Stimulated activated CD4-positive, alpha-beta T cell treated with anti-CD3 and anti-CD28 coated beads, Interleukin-15, amount 100 ng/mL, for 1 hour (primary cell): Measurements from ENCODE around the gene ACOT4.
A peak's percentile ranks its signal among the peaks of the same experiment; 100 is the strongest.
"Not testable (repeated sequence)": the region's sequence is repeated elsewhere in the genome, so short reads cannot be mapped to it uniquely, and the experiment has no call there.

Source experiments
- DNase-seq, 2 donors: peaks; one replicate each; pipeline ENCODE4 v3.0.0-alpha.2; 2020; ENCODE audit warnings: low read depth in 1 of 2, low spot score in 1 of 2

ACOT4 gene, protein sequence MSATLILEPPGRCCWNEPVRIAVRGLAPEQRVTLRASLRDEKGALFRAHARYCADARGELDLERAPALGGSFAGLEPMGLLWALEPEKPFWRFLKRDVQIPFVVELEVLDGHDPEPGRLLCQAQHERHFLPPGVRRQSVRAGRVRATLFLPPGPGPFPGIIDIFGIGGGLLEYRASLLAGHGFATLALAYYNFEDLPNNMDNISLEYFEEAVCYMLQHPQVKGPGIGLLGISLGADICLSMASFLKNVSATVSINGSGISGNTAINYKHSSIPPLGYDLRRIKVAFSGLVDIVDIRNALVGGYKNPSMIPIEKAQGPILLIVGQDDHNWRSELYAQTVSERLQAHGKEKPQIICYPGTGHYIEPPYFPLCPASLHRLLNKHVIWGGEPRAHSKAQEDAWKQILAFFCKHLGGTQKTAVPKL

GRCh38 chr14:73591690-73592449 is at the start of gene ACOT4:
Gene ACOT4 (plus strand): TSS chr14:73591873. CDS start chr14:73591960, 87 bp downstream.
- DNase-seq = peak; percentile 30 to 43

DNA sequence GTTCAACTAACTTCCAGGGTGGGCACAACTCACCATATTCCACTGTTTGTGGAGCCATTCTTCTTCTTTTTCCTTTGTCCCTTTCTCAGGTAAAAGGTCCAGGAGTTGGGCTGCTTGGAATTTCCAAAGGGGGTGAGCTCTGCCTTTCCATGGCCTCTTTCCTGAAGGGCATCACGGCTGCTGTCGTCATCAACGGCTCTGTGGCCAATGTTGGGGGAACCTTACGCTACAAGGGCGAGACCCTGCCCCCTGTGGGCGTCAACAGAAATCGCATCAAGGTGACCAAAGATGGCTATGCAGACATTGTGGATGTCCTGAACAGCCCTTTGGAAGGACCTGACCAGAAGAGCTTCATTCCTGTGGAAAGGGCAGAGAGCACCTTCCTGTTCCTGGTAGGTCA is 48.7 kb upstream of the ACOT4 start:
- DNase-seq = not testable (repeated sequence)

GRCh38 chr14:73545353-73545752 is 46.3 kb upstream of the ACOT4 start:
- not testable (repeated sequence) for DNase-seq

DNA sequence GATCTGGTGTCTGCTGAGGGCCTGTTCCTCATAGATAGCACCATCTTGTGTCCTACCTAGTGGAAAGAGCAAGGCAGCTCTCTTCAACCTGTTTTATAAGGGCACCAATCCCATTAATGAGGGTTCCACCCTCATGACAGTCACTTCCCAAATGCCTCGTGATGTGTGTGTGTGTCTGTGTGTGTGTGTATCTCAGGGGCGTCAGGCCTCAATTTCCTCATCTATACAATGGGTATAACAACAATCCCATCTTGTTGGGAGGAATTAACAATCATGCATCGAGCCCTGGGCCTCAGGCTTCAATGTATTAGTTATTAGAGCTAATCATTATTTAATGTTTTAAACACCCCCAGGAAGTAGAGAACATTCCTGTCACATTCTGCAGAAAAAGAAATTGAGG is 42.6 kb upstream of the ACOT4 start:
- DNase-seq = not testable (repeated sequence)

DNA sequence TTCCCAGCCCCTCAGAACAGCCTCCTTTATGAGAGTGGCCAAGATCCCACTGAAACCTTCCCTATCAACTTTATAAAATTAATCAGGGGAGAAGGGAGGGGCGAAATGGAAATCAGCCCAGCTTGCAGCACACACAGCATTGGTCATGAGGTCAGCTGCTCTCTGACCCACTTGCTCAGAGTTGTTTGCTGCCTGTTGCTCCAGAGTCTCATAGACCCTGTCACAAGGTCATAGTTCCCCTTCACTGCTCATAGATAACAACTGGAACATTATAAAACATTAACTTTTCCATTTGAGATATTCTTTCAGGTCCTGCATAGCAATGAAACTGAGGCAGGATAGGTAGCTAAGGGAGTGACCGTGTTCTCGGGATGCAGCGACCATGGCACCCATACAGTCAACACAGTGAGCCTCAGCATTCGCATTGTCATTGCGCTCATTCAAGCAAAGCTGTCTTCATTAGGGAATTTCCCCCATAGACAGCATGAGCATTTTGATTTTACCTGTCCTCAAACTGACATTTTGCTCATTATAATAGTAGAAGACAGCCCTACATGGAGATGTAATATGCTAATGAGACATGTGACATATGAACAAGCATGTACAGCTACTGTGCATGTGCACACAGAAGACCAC is 41.7 kb upstream of the ACOT4 start:
- DNase-seq = not testable (repeated sequence)

DNA sequence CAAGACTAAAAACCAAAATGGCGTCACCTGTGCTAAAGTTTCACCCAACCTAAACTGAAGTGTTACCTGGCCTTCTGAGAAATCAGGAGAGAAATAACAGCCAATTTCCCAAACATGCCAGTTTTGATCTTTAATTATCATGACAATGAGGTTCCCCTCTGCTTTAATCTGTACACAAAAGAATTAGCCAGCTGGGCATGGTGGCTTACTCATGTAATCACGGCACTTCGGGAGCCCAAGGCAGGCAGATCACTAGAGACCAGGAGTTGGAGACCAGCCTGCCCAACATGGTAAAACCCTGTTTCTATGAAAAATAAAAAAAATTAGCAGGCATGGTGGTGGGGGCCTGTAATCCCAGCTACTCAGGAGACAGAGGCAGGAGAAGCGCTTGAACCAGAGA is 37.8 kb upstream of the ACOT4 start:
- DNase-seq = no peak

DNA sequence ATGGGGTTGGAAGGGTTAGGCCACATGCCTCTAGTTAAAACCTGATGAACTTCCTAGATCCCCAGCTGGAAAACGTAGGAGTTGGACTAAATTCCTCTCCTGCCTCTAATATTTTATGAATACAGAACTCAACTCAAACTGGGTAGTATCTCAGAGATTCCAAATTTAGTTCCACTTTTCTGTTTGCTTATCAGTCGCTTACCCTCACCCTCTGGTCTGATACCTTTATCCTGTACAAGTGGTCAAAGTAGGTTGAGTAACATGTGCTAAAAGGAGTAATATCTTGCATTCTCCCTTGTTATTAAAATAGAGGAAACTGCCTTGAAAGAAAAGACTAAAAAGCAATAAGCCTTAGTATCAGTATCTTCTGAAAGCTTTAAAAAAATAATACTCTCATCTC is 34.5 kb upstream of the ACOT4 start:
- DNase-seq = not testable (repeated sequence)

GRCh38 chr14:73558238-73558637 is 33.4 kb upstream of the ACOT4 start:
- not testable (repeated sequence) for DNase-seq

DNA sequence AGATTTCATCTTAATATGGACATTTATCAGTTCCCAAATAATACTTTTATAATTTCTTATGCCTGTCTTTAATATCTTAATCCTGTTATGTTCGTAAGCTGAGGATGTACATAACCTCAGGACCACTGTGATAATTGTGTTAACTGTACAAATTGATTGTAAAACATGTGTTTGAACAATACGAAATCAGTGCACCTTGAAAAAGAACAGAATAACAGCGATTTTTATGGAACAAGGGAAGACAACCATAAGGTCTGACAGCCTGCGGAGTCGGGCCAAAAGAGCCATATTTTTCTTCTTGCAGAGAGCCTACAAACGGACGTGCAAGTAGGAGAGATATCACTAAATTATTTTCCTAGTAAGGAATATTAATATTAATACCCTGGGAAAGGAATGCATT is 29.4 kb upstream of the ACOT4 start:
- DNase-seq = not testable (repeated sequence)

DNA sequence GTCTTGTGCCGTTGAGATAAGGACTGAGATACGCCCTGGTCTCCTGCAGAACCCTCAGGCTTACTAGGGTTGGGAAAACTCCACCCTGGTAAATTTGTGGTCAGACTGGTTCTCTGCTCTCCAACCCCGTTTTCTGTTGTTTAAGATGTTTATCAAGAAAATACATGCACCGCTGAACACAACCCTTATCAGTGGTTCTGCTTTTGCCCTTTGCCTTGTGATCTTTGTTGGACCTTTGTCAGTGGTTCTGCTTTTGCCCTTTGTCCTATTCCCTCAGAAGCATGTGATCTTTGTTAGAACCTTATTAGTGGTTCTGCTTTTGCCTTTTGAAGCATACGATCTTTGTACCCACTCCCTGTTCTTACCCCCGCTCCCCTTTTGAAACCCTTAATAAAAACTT is 29.0 kb upstream of the ACOT4 start:
- DNase-seq = not testable (repeated sequence)

DNA sequence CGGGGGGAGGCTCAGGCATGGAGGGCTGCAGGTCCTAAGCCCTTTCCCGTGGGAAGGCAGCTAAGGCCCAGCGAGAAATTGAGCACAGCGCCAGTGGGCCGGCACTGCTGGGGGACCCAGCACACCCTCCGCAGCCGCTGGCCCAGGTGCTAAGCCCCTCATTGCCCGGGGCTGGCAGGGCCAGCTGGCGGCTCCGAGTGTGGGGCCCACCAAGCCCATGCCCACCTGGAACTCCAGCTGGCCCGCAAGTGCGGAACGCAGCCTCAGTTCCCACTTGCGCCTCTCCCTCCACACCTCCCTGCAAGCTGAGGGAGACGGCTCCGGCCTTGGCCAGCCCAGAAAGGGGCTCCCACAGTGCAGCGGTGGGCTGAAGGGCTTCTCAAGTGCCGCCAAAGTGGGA is 25.2 kb upstream of the ACOT4 start:
- not testable (repeated sequence) for DNase-seq

GRCh38 chr14:73566935-73567334 is 24.7 kb upstream of the ACOT4 start:
- not testable (repeated sequence) for DNase-seq

DNA sequence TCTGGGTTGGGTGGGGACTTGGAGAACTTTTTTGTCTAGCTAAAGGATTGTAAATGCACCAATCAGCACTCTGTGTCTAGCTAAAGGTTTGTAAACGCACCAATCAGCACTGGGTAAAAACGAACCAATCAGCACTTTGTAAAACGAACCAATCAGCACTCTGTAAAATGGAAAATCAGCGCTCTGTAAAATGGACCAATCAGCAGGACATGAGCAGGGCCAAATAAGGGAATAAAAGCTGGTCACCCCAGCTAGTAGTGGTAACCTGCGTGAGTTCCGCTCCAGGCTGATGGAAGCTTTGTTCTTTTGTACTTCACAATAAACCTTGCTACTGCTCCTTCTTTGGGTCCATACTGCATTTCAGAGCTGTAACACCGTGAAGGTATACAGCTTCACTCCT is 24.3 kb upstream of the ACOT4 start:
- DNase-seq = no peak

- DNase-seq = no peak
Measured at GRCh38 chr14:73567951-73568885, 23.5 kb upstream of the ACOT4 start.

DNA sequence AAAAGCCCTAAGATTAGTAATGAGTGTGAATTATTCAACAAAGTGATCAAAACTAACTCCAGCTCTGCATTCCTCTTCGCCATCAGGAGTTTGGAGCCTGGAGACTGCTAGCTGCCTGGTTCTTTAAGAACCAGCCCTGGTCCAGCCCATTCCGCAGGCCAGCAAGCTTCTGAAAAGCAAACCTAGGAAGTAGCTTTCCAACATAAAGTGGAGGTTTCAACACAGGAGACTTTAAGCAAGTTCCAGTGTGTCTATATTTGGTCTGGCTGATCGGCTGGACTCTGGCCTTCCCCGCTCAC is 22.8 kb upstream of the ACOT4 start:
- DNase-seq = not testable (repeated sequence)

DNA sequence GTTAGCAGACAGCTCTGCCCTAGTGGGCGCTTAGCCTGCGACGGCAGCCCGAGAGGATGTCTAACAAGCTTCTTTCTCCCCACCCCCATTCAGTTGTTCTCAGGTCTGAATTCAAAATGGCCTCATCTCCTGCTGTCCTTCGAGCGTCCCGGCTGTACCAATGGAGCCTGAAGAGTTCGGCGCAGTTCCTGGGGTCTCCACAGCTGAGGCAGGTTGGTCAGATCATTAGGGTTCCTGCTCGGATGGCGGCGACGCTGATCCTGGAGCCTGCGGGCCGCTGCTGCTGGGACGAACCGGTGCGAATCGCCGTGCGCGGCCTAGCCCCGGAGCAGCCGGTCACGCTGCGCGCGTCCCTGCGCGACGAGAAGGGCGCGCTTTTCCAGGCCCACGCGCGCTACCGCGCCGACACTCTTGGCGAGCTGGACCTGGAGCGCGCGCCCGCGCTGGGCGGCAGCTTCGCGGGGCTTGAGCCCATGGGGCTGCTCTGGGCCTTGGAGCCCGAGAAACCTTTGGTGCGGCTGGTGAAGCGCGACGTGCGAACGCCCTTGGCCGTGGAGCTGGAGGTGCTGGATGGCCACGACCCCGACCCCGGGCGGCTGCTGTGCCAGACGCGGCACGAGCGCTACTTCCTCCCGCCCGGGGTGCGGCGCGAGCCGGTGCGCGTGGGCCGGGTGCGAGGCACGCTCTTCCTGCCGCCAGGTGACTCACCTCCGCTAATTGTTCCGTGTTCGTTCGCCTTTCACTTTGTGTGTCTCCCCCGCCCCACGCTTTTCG is 22.3 kb upstream of the ACOT4 start, which contains the start of gene ACOT2:
TSS of gene ACOT2 (plus strand) at position 29 of the 774 bp plus-strand sequence. CDS start at position 57, 28 bp downstream.
- DNase-seq = peak; percentile 63 to 79

DNA sequence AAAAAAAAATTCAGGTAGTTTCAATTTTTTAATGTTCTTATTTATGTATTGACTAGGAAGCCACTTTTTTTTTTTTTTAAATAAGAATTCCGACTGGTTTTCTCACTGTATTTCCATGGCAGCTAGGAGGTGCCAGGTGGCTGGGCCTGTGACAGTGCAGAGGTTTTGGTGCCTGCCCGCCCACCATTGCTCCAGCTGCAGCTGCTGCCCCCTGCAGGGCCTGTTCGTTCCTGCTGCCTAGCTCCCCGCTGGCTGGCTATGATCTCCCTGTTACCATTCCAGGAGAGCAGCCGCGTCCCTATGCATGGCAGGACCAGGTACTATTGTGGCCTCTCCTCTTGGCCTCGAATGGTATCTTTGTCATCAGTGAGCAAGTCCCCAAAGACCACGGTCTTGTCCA is 20.8 kb upstream of the ACOT4 start:
- DNase-seq = peak; percentile 38 to 61

DNA sequence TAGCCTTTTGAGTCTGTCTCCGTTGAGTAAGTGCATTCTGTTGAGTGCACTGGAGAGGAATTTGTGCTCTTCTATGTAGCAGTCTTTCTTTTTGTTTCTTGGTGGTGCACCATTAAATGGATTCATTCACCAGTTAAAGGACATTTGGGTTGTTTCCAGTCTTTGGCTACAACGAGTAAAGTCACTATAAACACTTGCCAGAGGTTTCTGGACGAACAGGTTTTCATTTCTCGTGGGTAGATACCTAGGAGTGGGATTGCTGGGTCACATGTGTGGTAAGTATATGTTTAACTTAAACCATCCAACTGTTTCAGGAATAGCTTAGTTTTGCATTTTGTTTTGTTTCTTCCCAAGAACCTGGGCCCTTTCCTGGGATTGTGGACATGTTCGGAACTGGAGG is 18.6 kb upstream of the ACOT4 start:
- DNase-seq = not testable (repeated sequence)

- DNase-seq = not testable (repeated sequence)
Measured at GRCh38 chr14:73573740-73574139, 17.9 kb upstream of the ACOT4 start.

DNA sequence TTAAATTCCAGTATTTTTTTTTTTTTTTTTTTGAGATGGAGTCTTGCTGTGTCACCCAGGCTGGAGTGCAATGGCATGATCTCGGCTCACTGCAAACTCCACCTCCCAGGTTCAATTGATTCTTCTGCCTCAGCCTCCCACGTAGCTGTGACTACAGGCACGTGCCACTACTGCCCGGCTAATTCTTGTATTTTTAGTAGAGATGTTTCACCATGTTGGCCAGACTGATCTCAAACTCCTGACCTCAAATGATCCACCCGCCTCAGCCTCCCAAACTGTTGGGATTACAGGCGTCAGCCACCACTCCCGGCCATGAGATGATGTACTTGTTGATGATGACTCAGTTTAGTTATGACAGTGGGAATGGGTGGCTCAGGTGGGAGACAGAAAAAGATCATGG is 17.4 kb upstream of the ACOT4 start:
- not testable (repeated sequence) for DNase-seq
